ENCODE data around the gene CLDN1. TPM values are rescaled to one million over a fixed set of nuclear protein-coding genes. Genes with fewer than 3 reads are reported as not detected.
A peak's percentile ranks its signal among the peaks of the same experiment; 100 is the strongest.
"Not testable (repeated sequence)": the region's sequence is repeated elsewhere in the genome, so short reads cannot be mapped to it uniquely, and the experiment has no call there.

The CLDN1 gene
- total RNA-seq, 6 experiments from 2014 or later: 79.9 to 241 (median 135) TPM

DNA sequence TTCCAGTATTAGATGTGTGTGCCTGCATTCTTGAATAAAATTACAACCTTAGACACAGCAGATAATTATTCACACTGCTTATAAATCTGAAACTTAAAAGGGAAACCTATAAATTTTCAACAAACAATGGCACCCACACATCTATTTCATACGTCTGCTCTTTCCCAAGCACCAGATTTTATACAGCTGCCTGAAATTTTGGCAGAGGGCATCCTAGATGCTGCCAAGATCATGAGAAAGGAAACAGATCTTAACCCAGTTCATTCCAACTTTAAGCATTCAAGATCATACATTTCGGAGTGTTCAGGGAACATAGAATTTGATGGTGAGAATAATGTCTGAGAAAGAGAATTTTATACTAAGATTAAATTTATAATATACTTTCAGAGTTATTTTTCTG is 53.1 kb downstream of the CLDN1 start:
- ATAC-seq (no peak), DNase-seq (no peak)
- Histone ChIP-seq H3K9me3 (no peaks in the 10 kb centered on the region), H3K27me3 (no peaks in the 10 kb centered on the region), H3K27ac (no peak overlapping the region), H3K36me3 (no peaks in the 10 kb centered on the region), H3K4me3 (no peak overlapping the region), H3K4me1 (no peaks in the 10 kb centered on the region)
- 43% methylated on average over 2 of the region's 2 CpGs for WGBS (ENCODE audit: insufficient coverage, low coverage, low lambda C conversion rate, missing lambda C conversion rate)
- intact Hi-C loops (cut with DNase I): no loop called here
- TF ChIP-seq, protein P1, sequence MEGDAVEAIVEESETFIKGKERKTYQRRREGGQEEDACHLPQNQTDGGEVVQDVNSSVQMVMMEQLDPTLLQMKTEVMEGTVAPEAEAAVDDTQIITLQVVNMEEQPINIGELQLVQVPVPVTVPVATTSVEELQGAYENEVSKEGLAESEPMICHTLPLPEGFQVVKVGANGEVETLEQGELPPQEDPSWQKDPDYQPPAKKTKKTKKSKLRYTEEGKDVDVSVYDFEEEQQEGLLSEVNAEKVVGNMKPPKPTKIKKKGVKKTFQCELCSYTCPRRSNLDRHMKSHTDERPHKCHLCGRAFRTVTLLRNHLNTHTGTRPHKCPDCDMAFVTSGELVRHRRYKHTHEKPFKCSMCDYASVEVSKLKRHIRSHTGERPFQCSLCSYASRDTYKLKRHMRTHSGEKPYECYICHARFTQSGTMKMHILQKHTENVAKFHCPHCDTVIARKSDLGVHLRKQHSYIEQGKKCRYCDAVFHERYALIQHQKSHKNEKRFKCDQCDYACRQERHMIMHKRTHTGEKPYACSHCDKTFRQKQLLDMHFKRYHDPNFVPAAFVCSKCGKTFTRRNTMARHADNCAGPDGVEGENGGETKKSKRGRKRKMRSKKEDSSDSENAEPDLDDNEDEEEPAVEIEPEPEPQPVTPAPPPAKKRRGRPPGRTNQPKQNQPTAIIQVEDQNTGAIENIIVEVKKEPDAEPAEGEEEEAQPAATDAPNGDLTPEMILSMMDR (IDR thresholded peaks at IDR 0.05): no peak
- TF ChIP-seq POLR2A (IDR thresholded peaks at IDR 0.05): no peak

DNA sequence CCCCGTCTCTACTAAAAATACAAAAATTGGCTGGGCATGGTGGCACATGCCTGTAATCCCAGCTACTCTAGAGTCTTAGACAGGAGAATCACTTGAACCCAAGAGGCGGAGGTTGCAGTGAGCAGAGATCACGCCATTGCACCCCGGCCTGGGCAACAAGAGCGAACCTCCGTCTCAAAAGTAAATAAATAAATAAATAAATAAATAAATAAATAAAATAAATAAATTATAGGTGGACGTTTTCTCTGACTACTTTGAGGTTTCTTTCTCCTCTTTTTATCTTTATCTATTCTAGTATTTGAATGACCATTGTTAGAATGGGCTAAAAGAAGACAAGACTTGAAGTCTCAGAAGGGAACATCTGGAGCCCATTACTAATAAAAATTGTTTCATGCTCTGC is 54.8 kb downstream of the CLDN1 start:
- H3K4me1 ChIP-seq; intact Hi-C loops (cut with DNase I): not testable (repeated sequence)
- 95% methylated on average over 6 of the region's 7 CpGs for WGBS (ENCODE audit: insufficient coverage, low coverage, low lambda C conversion rate, missing lambda C conversion rate)

DNA sequence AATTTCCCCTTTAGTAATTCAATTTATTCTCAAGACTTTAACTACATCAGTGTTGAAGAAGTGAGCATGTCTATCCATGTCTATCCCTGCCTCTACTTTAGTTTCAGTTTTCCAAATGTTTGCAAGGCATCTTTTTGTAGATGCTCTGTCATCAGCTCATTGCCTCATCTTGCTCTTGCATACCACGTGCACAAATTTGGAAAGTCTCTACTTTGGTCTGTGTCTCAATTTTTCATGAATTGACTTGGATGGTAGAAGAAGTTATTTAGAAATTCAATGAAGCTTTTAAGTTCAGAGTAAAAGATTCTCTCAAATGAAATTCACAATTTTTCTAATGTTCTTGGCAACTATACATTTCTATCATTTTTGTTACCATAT is 55.3 kb downstream of the CLDN1 start:
- H3K27me3 ChIP-seq: no peaks in the 10 kb centered on the region
- TF ChIP-seq POLR2A (IDR thresholded peaks at IDR 0.05): no peak
- TF ChIP-seq, protein P1 (IDR thresholded peaks at IDR 0.05): no peak

More for the DNA sequence above, 54.8 kb downstream of the CLDN1 start:
- H3K4me3 ChIP-seq, H3K36me3 ChIP-seq, H3K27me3 ChIP-seq, H3K9me3 ChIP-seq, DNase-seq, ATAC-seq, H3K27ac ChIP-seq: not testable (repeated sequence)

DNA sequence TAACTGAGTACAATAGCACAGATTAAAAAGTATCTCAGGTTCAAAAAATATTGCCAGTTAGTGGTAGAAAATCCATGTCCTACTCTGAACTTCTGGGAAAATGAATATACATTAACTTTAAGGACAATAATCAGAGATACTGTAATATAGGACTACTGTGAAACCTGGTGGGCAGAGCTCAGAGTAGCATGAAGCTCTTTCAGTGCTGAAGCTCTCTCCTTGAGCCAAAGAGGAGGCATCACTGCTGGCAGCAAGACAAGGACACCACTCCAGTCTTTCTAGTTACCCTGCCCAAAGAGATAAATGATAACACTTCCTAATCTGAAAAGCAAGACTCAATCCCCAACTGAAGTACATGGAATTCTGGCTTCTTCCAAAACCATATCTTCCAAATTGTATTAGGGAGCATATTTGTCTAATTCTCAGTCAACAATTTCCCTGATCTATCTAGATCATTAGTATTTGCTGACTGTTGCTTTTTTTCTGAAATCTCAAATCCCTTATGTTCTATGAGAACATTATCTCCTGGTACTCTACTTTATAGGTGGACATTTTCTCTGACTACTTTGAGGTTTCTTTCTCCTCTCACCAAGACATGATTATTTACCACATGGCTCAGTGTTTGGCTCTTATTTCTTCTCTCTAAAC is 55.9 kb downstream of the CLDN1 start:
- no peaks in the 10 kb centered on the region for H3K4me1 ChIP-seq
- no peak overlapping the region for H3K27ac ChIP-seq
- DNase-seq (no peak), ATAC-seq (no peak)
- intact Hi-C loops (cut with DNase I): no loop called here
- no peaks in the 10 kb centered on the region for H3K36me3 ChIP-seq
- no peak overlapping the region for H3K4me3 ChIP-seq
- TF ChIP-seq POLR2A (IDR thresholded peaks at IDR 0.05): no peak
- TF ChIP-seq, protein P1 (IDR thresholded peaks at IDR 0.05): no peak
- H3K27me3 ChIP-seq: no peaks in the 10 kb centered on the region
- no peaks in the 10 kb centered on the region for H3K9me3 ChIP-seq

More for the DNA sequence above, 55.3 kb downstream of the CLDN1 start:
- Histone ChIP-seq H3K4me3 (no peak overlapping the region), H3K27ac (no peak overlapping the region), H3K4me1 (no peaks in the 10 kb centered on the region), H3K9me3 (no peaks in the 10 kb centered on the region), H3K36me3 (no peaks in the 10 kb centered on the region)
- DNase-seq (no peak), ATAC-seq (no peak)
- 65% methylated on average over 1 of the region's 1 CpG for WGBS (ENCODE audit: insufficient coverage, low coverage, low lambda C conversion rate, missing lambda C conversion rate)
- intact Hi-C loops (cut with DNase I): no loop called here

DNA sequence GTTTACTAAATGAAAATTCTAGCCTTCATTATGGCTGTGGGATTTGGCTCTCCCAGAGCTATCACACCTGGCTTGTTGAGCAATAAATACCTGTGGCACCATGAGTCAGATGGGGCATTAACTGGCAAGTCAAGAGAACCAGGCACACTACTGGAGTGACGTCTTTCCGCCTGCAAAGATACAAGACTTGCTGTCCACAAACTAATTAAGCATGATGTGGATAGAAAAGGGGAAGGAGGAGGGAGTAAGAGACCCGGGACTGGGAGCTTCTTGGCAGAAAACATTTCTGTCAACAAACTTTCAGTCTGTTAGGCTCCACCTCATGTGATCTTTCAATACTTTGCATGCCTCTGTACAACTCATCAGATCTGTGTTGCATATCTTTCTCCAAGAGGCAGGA is 56.5 kb downstream of the CLDN1 start:
- no peaks in the 10 kb centered on the region for H3K27me3 ChIP-seq
- no peak for DNase-seq
- ATAC-seq: peak; percentile 48 to 85 (median 52)
- 47% methylated on average over 3 of the region's 3 CpGs for WGBS (ENCODE audit: insufficient coverage, low coverage, low lambda C conversion rate, missing lambda C conversion rate)
- TF ChIP-seq, protein P1 (IDR thresholded peaks at IDR 0.05): no peak
- H3K9me3 ChIP-seq: no peaks in the 10 kb centered on the region
- H3K4me3 ChIP-seq: no peak overlapping the region
- H3K27ac ChIP-seq: no peak overlapping the region
- H3K4me1 ChIP-seq: no peaks in the 10 kb centered on the region
- H3K36me3 ChIP-seq: no peaks in the 10 kb centered on the region
- intact Hi-C loops (cut with DNase I): no loop called here

All from right lobe of liver (tissue), 6 donors.